Hippocampal formation (tissue), 2 donors: Measurements from ENCODE around the gene PCCA.

ENCODE experiments used
- DNase-seq, 2 donors: peaks; one replicate each; lab custom pipeline; 2025; lab: John Stamatoyannopoulos, UW

Gene PCCA

DNA sequence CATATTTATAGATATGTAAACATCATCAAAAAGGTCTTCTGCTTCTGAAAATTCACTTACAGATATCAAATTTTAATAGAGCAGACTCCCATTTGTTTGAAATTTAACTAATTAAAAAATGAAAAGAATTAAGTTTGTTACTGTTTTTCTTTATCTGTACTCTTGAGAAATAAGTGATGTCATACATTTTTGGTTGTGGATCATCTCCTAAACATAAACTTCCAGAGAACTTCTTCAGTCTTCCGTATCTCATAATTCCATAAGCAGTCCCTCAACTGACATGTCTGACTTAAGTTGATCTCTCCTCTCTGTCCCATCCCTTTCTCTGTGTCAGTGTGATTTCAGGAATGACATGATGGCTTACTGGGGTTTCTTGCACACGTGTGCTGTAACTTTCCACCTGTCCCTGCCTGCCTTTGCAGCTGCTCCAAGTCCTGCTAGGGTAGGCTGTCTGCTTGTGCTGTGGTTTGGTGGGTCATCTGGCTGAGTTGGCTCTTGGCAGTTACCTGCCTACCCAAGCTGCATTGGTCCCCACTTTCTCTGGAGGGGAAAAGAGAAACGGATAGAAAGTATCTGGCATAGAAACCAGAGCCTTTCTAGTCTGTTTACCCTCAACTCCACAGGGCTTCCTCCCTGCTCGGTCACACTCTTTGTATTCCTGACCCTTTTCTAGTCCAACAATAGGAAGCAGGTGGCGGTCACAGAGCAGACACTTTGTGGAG lies 372.6 kb downstream of the PCCA start:
- DNase-seq = no peak

DNA sequence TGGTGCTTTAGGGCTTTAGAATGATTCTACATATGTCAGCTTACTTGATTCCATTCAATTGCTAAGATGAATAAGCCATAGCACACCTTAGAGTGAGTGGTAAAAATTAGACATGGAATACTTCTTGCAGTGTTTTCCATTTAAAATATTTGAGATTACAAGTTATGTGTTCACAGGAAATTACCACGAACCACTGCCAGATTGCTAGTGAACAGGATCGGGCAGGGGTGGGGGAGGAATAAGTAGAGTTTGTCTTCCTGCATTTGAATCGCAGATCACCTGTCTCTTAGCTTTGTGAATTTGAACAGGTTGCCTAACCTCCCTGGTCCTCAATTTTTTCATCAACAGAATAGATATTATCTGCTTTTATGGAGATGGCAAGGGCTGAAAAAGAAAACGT lies 375.1 kb downstream of the PCCA start:
- no peak for DNase-seq

- DNase-seq = no peak
Measured at GRCh38 chr13:100465558-100465957, 376.7 kb downstream of the PCCA start.

DNA sequence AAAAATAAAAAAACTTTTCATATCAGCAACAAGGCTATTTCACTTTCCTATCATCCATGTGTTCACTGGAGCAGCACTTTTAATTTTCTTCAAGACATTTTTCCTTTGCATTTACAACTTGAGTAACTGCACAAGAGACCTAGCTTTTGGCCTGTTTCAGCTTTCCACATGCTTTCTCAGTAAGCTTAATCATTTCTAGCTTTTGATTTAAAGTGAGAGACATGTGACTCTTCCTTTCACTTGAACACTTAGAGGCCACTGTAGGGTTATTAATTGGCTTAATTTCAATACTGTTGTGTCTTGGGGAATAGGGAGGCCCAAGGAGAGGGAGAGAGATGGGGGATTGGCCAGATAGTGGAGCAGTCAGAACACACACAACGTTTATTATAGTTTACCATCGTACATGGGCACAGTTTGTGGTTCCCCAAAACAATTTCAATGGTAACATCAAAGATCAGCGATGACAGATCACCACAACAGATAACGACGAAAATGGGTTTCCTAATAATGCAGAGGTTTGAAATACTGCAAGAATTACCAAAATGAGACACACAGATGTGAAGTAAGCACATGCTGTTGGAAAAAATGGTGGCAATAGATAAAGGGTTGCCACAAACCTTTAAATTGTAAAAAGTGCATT lies 382.1 kb downstream of the PCCA start:
- DNase-seq = no peak

DNA sequence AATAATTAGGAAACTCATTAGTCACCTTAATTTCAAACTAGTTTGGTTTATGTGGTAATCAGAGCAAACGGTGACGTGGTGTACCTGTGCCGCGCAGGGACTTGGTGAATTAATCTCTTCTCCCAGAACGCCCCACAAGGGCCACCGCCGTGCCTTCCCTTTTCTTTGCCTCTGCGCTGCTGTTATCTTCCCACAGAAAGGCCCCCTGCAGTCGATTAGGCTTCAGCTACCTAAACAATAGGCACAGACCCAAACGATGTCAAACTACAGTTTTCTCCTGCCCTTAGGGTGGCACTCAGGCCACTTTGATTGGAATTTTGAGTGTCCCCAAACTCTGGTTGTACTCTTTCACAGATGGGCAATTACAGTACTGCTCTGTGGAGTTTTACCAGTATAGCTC lies 384.2 kb downstream of the PCCA start:
- DNase-seq = no peak

DNA sequence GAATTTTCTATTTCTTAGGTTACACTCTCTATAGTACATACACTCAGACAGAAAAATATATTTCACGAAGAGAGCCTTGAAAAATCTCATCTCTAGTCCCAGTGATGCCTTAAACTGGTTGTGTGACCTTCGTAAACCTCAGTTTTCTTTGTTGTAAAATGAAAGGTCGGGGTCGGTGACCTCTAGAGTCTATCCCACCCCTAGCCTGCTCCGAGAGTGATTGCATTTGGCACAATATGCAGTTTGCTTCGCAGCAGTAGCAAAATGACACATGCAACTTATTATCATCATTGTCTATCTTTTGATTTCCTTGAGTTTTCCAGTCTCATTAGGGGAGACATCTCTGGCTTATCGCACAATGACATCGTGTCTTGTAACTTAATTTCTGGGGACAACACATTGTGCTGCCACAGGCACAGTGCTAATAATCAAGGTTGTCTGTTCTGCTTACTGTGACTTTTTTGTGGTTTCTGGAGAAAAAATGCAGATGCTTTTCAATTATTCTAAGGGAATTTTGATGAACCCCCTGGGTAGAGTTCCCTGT lies 384.7 kb downstream of the PCCA start:
- no peak for DNase-seq

DNA sequence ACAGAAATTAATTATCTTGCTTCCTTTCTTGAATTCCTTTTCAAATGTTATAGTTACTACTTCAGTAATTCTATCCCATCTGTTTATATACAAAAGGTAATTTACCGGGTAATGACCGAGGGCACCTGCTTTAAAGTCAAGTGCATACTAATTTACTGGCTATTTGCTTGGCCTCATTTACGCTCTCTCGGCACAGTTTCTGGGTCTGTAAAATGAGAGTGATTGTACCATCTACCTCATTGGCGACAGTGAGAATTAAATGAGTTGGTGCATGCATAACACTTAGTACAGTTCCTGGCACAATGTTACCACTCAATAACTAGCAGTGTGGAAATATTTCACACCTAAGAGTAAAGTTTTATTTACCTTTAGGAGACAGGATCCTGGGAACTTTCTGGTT lies 388.1 kb downstream of the PCCA start:
- DNase-seq = no peak

- no peak for DNase-seq
Measured at GRCh38 chr13:100478107-100478809, 389.4 kb downstream of the PCCA start.

DNA sequence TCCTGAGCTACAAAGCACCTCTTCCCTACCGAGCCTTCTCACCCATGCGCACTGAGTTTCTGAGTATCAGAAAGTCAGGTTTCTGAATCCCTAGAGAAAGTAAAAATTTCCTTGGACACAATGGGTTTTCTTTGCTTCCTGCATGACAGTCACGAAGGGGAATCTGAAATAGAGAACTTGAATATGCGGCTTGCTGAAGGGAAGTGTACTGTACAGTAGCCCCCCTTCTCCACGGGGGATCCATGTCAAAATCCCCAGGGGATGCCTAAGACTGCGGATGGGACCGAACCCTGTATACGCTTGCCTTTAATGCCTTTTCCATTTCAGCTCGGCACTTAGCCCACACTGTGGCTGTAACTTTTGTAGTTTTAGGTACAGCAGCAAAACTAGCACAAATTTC lies 391.8 kb downstream of the PCCA start:
- DNase-seq = no peak

- DNase-seq = no peak
Measured at GRCh38 chr13:100483139-100483538, 394.2 kb downstream of the PCCA start.

GRCh38 chr13:100483841-100484381 lies 395.0 kb downstream of the PCCA start:
- no peak for DNase-seq

DNA sequence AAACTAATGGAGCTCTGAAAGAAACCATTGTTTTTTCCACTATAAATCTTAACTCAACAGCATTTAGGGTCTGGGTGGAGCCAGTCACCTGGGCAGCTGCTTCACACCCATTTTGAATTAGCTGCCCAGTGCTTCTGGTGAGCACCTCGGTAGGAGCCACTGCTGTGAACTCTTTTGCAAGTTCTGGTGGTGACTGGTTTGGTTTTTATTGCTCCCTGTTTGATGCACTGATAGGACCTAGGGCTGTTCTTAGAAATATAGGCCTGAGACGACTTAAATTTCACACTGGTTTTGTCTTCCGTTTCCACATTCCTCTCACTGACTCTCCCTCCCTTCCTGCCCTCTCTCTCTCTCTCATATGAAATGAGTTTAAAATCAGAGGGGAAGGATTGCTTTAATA lies 395.8 kb downstream of the PCCA start:
- no peak for DNase-seq

GRCh38 chr13:100485265-100485664 lies 396.4 kb downstream of the PCCA start:
- DNase-seq = no peak

GRCh38 chr13:100490692-100491091 lies 401.8 kb downstream of the PCCA start:
- no peak for DNase-seq

- peak in 1 of 2 donors; percentile 24 for DNase-seq
Measured at GRCh38 chr13:100491164-100491842, 402.4 kb downstream of the PCCA start.

DNA sequence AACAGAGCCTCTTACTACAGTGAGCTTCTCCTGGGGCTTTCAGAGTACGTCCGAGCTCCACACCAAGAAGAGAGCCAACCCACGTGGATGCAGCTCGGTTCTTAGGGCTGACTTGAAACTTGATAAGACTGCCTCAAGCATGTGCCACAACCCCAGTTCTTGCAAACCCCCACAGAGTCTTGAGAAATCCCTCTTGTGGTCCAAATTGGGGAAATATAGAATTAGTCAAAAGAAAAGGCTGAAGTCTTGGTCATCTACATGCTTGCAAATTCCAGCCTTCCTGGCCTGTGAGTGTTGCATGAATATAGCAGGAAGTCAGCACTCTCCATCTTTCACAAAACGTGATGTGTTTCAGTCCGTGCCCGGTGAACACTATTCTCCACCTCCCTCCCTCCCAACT lies 404.5 kb downstream of the PCCA start:
- no peak for DNase-seq

- DNase-seq = no peak
Measured at GRCh38 chr13:100495455-100495854, 406.6 kb downstream of the PCCA start.

- no peak for DNase-seq
Measured at GRCh38 chr13:100497389-100497788, 408.5 kb downstream of the PCCA start.

GRCh38 chr13:100502446-100502845 lies 413.6 kb downstream of the PCCA start:
- DNase-seq = no peak

GRCh38 chr13:100503622-100504021 lies 414.7 kb downstream of the PCCA start:
- DNase-seq = no peak

DNA sequence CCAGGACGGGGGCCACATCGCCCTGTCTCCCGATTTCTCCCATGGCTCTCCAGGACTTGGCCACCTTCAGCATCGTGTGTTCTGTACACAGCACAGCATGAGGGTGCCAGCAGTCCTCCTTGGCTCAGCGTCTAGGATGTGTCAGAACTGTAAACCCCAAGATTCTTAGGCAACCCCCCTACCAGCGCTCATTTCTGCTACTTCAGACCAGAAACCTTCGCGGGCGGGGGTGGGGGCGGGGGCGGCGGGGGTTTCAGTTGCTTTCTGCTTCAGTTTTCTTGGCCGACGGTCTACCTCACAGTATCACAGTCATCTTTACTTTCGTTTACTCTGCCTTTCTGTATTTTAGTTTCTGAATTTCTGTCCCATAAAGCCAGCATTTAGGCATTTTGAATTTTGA lies 417.3 kb downstream of the PCCA start:
- no peak for DNase-seq
